Melanocyte of skin (primary cell): ENCODE data around the gene LDAH. TPM values are rescaled to one million over a fixed set of nuclear protein-coding genes. Genes with fewer than 3 reads are reported as not detected.

Experiments
- total RNA-seq, 2 donors: library from RNA; depleted of rRNA; stranded (reverse); fragments of >200 nt; gene quantifications; 2 replicates each; pipeline ENCODE4 v1.2.3, GENCODE V29; 2012

Gene LDAH
- total RNA-seq: 10 to 100 TPM; 17.2 to 23.3 TPM

GRCh38 chr2:20822535-20823490 lies at the start of gene LDAH:
TSS of gene LDAH (minus strand) at chr2:20823101. CDS start at chr2:20801463, 21,638 bp downstream.

GRCh38 chr2:20666304-20667150 lies 156.4 kb downstream of the LDAH start, which contains the start of gene GDF7:
TSS of gene GDF7 (plus strand) at chr2:20667144. CDS start at chr2:20667240, 96 bp downstream.

GRCh38 chr2:20650877-20651730 lies 171.8 kb downstream of the LDAH start, which contains the start of gene HS1BP3:
TSS of gene HS1BP3 (minus strand) at chr2:20651098. CDS start at chr2:20651063, 35 bp downstream.

Other genes with a start within 250 kb of the LDAH start
- 10 to 100 TPM; 41.6 to 43.0 TPM for gene HS1BP3, start 172.0 kb downstream of the LDAH start, total RNA-seq
- gene GDF7, start 156.0 kb downstream of the LDAH start, total RNA-seq: under 1 TPM; under 0.01 TPM
- under 1 TPM in 1 of 2 donors, not detected in 1; under 0.01 TPM for gene APOB, start 221.0 kb upstream of the LDAH start, total RNA-seq